Endodermal cell (in vitro differentiated cells): ENCODE data around the gene ZCCHC12. TPM values are rescaled to one million over a fixed set of nuclear protein-coding genes. Genes with fewer than 3 reads are reported as not detected.

Experiments used
- DNase-seq: peaks from one replicate; pipeline ENCODE4 v3.0.0-alpha.2; 2017
- H3K27ac ChIP-seq: 2 replicates; pipeline ENCODE4 v1.5.1; 2013; ENCODE audit warnings: mild to moderate bottlenecking, low read depth, low read length, moderate library complexity
- H3K27me3 ChIP-seq: 2 replicates; pipeline ENCODE4 v1.6.1; 2013; ENCODE audit warnings: mild to moderate bottlenecking, low read length, moderate library complexity; ENCODE audit not compliant: insufficient read depth, control insufficient read depth, poor library complexity, severe bottlenecking
- H3K36me3 ChIP-seq: 2 replicates; pipeline ENCODE4 v1.7.0; 2013; ENCODE audit warnings: mild to moderate bottlenecking, low read length, moderate library complexity; ENCODE audit not compliant: control insufficient read depth, insufficient read depth
- H3K4me1 ChIP-seq: one replicate; pipeline ENCODE4 v1.7.0; 2013; ENCODE audit warnings: low read length; ENCODE audit not compliant: control insufficient read depth, insufficient read depth
- H3K4me3 ChIP-seq: 2 replicates; pipeline ENCODE4 v1.5.1; 2013; ENCODE audit warnings: mild to moderate bottlenecking, low read length, moderate library complexity
- H3K9ac ChIP-seq: 2 replicates; pipeline ENCODE4 v1.6.1; 2013; ENCODE audit warnings: mild to moderate bottlenecking, low read length, moderate library complexity; ENCODE audit not compliant: poor library complexity, severe bottlenecking; ENCODE audit errors: extremely low read depth
- H3K9me3 ChIP-seq: 2 replicates; pipeline ENCODE4 v1.6.1; 2013; ENCODE audit warnings: mild to moderate bottlenecking, low read length, moderate library complexity; ENCODE audit not compliant: control insufficient read depth
- H3K27ac Mint-ChIP-seq: 2 replicates; pipeline ENCODE4 v1.8.0; 2020; ENCODE audit warnings: mixed read lengths
- H3K27me3 Mint-ChIP-seq: 2 replicates; pipeline ENCODE4 v1.8.0; 2021; ENCODE audit warnings: mild to moderate bottlenecking, mixed read lengths; ENCODE audit not compliant: insufficient read depth
- H3K36me3 Mint-ChIP-seq: 2 replicates; pipeline ENCODE4 v1.8.0; 2020; ENCODE audit warnings: low read depth, mixed read lengths
- H3K4me1 Mint-ChIP-seq: 2 replicates; pipeline ENCODE4 v1.8.0; 2020; ENCODE audit warnings: mixed read lengths
- H3K4me3 Mint-ChIP-seq: 2 replicates; pipeline ENCODE4 v1.8.0; 2020; ENCODE audit warnings: mild to moderate bottlenecking, moderate library complexity, mixed read lengths
- H3K9me3 Mint-ChIP-seq: 2 replicates; pipeline ENCODE4 v1.8.0; 2020; ENCODE audit warnings: mild to moderate bottlenecking, mixed read lengths
- CTCF ChIP-seq: fragments of 200-600 bp; sonication (generic); conservative IDR thresholded peaks from 2 replicates; pipeline ENCODE4 v1.5.0; 2021; ENCODE audit warnings: antibody characterized with exemption, mild to moderate bottlenecking
- WGBS, 2 experiments: methylation state at CpG; one replicate each; pipeline versions ENCODE4 v1.1.5 to v1.1.7; 2013; ENCODE audit warnings: missing lambda C conversion rate in 2 of 2, mixed read lengths in 1 of 2; ENCODE audit not compliant: insufficient coverage in 1 of 2, insufficient read length in 1 of 2; 5-methylcytosine and 5-hydroxymethylcytosine counted together
- total RNA-seq, 2 donors: library from RNA; stranded (reverse); fragmentation: NEBNext Ultra II Directional in 1 of 2; extraction: Animal tissue kit (Norgen Biotek cat#: 25700) in 1 of 2; gene quantifications; 2 replicates in 1 of 2; 3 replicates in 1 of 2; pipeline ENCODE4 v1.2.1, GENCODE V29; 2021

Gene ZCCHC12
- total RNA-seq, 2 donors from 2014 or later: 2.1 to 4.2 TPM

GRCh38 chrX:118864063-118864635 lies 40.5 kb downstream of the ZCCHC12 start:
- Mint-ChIP-seq H3K4me3 (no peak overlapping the region), H3K36me3 (peaks cover 6% of the 10 kb centered on the region), H3K4me1 (no peaks in the 10 kb centered on the region), H3K27me3 (peaks cover 1% of the 10 kb centered on the region), H3K9me3 (peaks cover 49% of the 10 kb centered on the region), H3K27ac (no peak overlapping the region)
- no peak overlapping the region for H3K9ac ChIP-seq
- H3K27ac ChIP-seq: no peak overlapping the region
- no peaks in the 10 kb centered on the region for H3K36me3 ChIP-seq
- DNase-seq: no peak
- H3K4me3 ChIP-seq: no peak overlapping the region
- H3K9me3 ChIP-seq: no peaks in the 10 kb centered on the region
- H3K27me3 ChIP-seq: no peaks in the 10 kb centered on the region
- no peaks in the 10 kb centered on the region for H3K4me1 ChIP-seq
- TF ChIP-seq CTCF: no peak
- 89% methylated on average over 3 of the region's 3 CpGs; no CpG with 5 or more reads in 1 of the 2 experiments for WGBS, 2 experiments

- no peak for DNase-seq
- H3K4me1 ChIP-seq: no peaks in the 10 kb centered on the region
- H3K9ac ChIP-seq: no peak overlapping the region
- H3K9me3 ChIP-seq: no peaks in the 10 kb centered on the region
- 87% methylated on average over 1 of the region's 1 CpG; no CpG with 5 or more reads in 1 of the 2 experiments for WGBS, 2 experiments
- Mint-ChIP-seq H3K36me3 (no peaks in the 10 kb centered on the region), H3K27me3 (no peaks in the 10 kb centered on the region), H3K9me3 (peaks cover 44% of the 10 kb centered on the region), H3K4me3 (no peak overlapping the region), H3K27ac (no peak overlapping the region), H3K4me1 (no peaks in the 10 kb centered on the region)
- no peaks in the 10 kb centered on the region for H3K27me3 ChIP-seq
- H3K27ac ChIP-seq: no peak overlapping the region
- no peak overlapping the region for H3K4me3 ChIP-seq
- TF ChIP-seq CTCF: no peak
- H3K36me3 ChIP-seq: no peaks in the 10 kb centered on the region
Observed at GRCh38 chrX:118865231-118865630, 41.6 kb downstream of the ZCCHC12 start.

DNA sequence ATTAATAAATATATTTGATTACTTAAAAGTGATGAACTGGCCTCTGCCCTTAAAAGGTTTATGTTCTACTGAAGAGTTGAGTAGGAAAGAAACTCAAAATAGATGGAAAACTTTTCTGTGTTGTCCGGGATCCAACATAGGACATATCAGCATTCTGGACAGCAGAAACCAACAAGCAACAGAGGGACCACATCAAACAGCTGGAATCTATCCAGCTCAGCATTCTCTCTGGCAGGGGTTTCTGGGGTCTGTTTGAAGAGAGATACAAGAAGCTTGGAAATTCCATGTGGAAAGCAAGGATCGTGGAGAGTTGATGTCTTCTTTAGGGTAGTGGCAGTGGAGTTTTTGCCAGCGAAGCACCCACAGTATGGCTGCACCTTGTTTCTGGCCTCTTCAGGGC lies 43.6 kb downstream of the ZCCHC12 start:
- no peak for DNase-seq
- no peak overlapping the region for H3K27ac Mint-ChIP-seq
- H3K4me3 ChIP-seq: no peak overlapping the region
- no peaks in the 10 kb centered on the region for H3K4me1 ChIP-seq
- no peaks in the 10 kb centered on the region for H3K36me3 Mint-ChIP-seq
- H3K9ac ChIP-seq: no peak overlapping the region
- WGBS, 2 experiments: 94% methylated on average over 3 of the region's 3 CpGs; no CpG with 5 or more reads in 1 of the 2 experiments
- no peak overlapping the region for H3K4me3 Mint-ChIP-seq
- peaks cover 45% of the 10 kb centered on the region for H3K9me3 Mint-ChIP-seq
- no peaks in the 10 kb centered on the region for H3K36me3 ChIP-seq
- H3K4me1 Mint-ChIP-seq: no peaks in the 10 kb centered on the region
- H3K27me3 ChIP-seq: no peaks in the 10 kb centered on the region
- H3K27ac ChIP-seq: no peak overlapping the region
- no peaks in the 10 kb centered on the region for H3K9me3 ChIP-seq
- TF ChIP-seq CTCF: no peak
- no peaks in the 10 kb centered on the region for H3K27me3 Mint-ChIP-seq
